HCT116 (cell line): ENCODE results near the gene RSPH9. TPM values are rescaled to one million over a fixed set of nuclear protein-coding genes. Genes with fewer than 3 reads are reported as not detected.

Source experiments
- ATAC-seq: fragments of 200-7000 bp; cut with Tn5 transposase; 2 replicates; pipeline ENCODE4 v1.9.1; 2020; ENCODE audit warnings: mild to moderate bottlenecking, moderate library complexity
- BruUV-seq: library from RNA; stranded (reverse); fragments of 400-500 nt; replicated peaks from 2 replicates; lab custom pipeline; 2021; lab: Mats Ljungman, UMichigan
- CTCF ChIA-PET: fragments of 300-600 bp; sonication (Branson Sonifier 250); formaldehyde crosslinking; loops from one replicate; lab custom pipeline; 2021; ENCODE audit warnings: antibody characterized with exemption; lab: Charles Lee
- POLR2A ChIA-PET: fragments of 300-600, 350-600 bp; sonication (Branson Sonifier 250); formaldehyde crosslinking; loops from one replicate; lab custom pipeline; 2021; ENCODE audit warnings: antibody characterized with exemption; lab: Charles Lee
- RAD21 ChIA-PET, 2 experiments: fragments of 300-600 bp; sonication (Branson Sonifier 250); formaldehyde crosslinking; loops; one replicate each; lab custom pipeline; 2023; ENCODE audit warnings: low total read pairs in 2 of 2; ENCODE audit not compliant: uncharacterized antibody in 2 of 2, unreplicated experiment in 2 of 2, low non-redundant PET in 1 of 2; lab: Charles Lee
- DNase-seq: peaks from one replicate; pipeline ENCODE4 v3.0.0-alpha.2; 2010; ENCODE audit warnings: low read depth, low spot score
- H2AFZ ChIP-seq: fragments of 200-600 bp; shearing (Covaris generic), sonication (generic); 2 replicates; pipeline ENCODE4 v1.6.1; 2017; ENCODE audit warnings: low read depth, mixed run types, mixed read lengths, antibody characterized with exemption, low read length; ENCODE audit not compliant: poor library complexity, severe bottlenecking
- H3K27ac ChIP-seq: 2 replicates; pipeline ENCODE4 v1.5.1; 2012; ENCODE audit warnings: low read depth, low read length
- H3K27me3 ChIP-seq: fragments of 200-600 bp; sonication (generic); 2 replicates; pipeline ENCODE4 v1.6.1; 2016; ENCODE audit warnings: mixed run types, low read length, mixed read lengths; ENCODE audit not compliant: insufficient read depth
- H3K36me3 ChIP-seq, 2 experiments: fragments of 200-500 bp in 1 of 2; fragments of 200-600 bp in 1 of 2; sonication (Bioruptor generic) in 1 of 2; sonication (generic) in 1 of 2; 2 replicates each; pipeline versions ENCODE4 v1.5.1 to v1.6.1; 2014 to 2016; ENCODE audit warnings: low read length in 2 of 2, inconsistent platforms in 1 of 2, mixed read lengths in 1 of 2, mixed run types in 1 of 2; ENCODE audit not compliant: insufficient read depth in 2 of 2, control insufficient read depth in 1 of 2
- H3K4me1 ChIP-seq, 2 experiments: fragments of 200-600 bp in 1 of 2; sonication (generic) in 1 of 2; 2 replicates each; pipeline versions ENCODE4 v1.5.1 to v1.6.1; 2012 to 2017; ENCODE audit warnings: low read length in 2 of 2, inconsistent platforms in 1 of 2, mild to moderate bottlenecking in 1 of 2, mixed read lengths in 1 of 2, mixed run types in 1 of 2, moderate library complexity in 1 of 2; ENCODE audit not compliant: insufficient read depth in 2 of 2, control insufficient read depth in 1 of 2
- H3K4me2 ChIP-seq: fragments of 200-600 bp; sonication (generic); 2 replicates; pipeline ENCODE4 v1.6.1; 2017; ENCODE audit warnings: mixed run types, low read length, mixed read lengths
- H3K4me3 ChIP-seq, 2 experiments: fragments of 200-600 bp in 1 of 2; sonication (generic) in 1 of 2; replicated peaks in 1 of 2; 2 replicates each; pipeline ENCODE4 v1.5.1; 2011 to 2016; ENCODE audit warnings: low read length in 2 of 2, control low read depth in 1 of 2, low read depth in 1 of 2, mild to moderate bottlenecking in 1 of 2, mixed read lengths in 1 of 2, mixed run types in 1 of 2
- H3K79me2 ChIP-seq: fragments of 200-600 bp; sonication (generic); 2 replicates; pipeline ENCODE4 v1.6.1; 2017; ENCODE audit warnings: mild to moderate bottlenecking, mixed run types, low read length, moderate library complexity, mixed read lengths; ENCODE audit not compliant: insufficient read depth
- H3K9ac ChIP-seq: fragments of 200-600 bp; sonication (generic); 2 replicates; pipeline ENCODE4 v1.6.1; 2016; ENCODE audit warnings: low read length, mixed read lengths
- H3K9me2 ChIP-seq: fragments of 200-600 bp; sonication (generic), shearing (Covaris generic); 2 replicates; pipeline ENCODE4 v1.6.1; 2017; ENCODE audit warnings: mixed run types, mild to moderate bottlenecking, moderate library complexity; ENCODE audit not compliant: insufficient read depth
- H3K9me3 ChIP-seq, 2 experiments: fragments of 200-500 bp in 1 of 2; fragments of 200-600 bp in 1 of 2; sonication (Bioruptor generic) in 1 of 2; sonication (generic) in 1 of 2; 2 replicates each; pipeline ENCODE4 v1.6.1; 2014 to 2017; ENCODE audit warnings: low read length in 2 of 2, mixed read lengths in 2 of 2, inconsistent platforms in 1 of 2, low read depth in 1 of 2, mild to moderate bottlenecking in 1 of 2, mixed run types in 1 of 2, moderate library complexity in 1 of 2; ENCODE audit not compliant: control insufficient read depth in 1 of 2, insufficient read depth in 1 of 2
- H4K20me1 ChIP-seq: fragments of 200-600 bp; sonication (generic), shearing (Covaris generic); 2 replicates; pipeline ENCODE4 v1.6.1; 2017; ENCODE audit warnings: mixed run types, mild to moderate bottlenecking, moderate library complexity; ENCODE audit not compliant: insufficient read depth
- FOSL1 ChIP-seq: IDR thresholded peaks from 2 replicates; pipeline ENCODE4 v1.6.1; 2012; ENCODE audit warnings: low read depth
- MAX ChIP-seq: IDR thresholded peaks from 2 replicates; pipeline ENCODE4 v1.6.1; 2012
- SIN3A ChIP-seq: IDR thresholded peaks from 2 replicates; pipeline ENCODE4 v1.6.1; 2012; ENCODE audit warnings: low read depth
- SRF ChIP-seq: IDR thresholded peaks from 2 replicates; pipeline ENCODE4 v1.6.1; 2012; ENCODE audit warnings: low read depth
- TCF7L2 ChIP-seq: IDR thresholded peaks from 2 replicates; pipeline ENCODE4 v1.7.0; 2011; ENCODE audit warnings: borderline replicate concordance, inconsistent platforms; ENCODE audit not compliant: insufficient read depth, insufficient read length; ENCODE audit errors: extremely low read depth
- ZBTB33 ChIP-seq: IDR thresholded peaks from 2 replicates; pipeline ENCODE4 v1.6.1; 2011; ENCODE audit warnings: mild to moderate bottlenecking, low read length, moderate library complexity; ENCODE audit not compliant: insufficient replicate concordance; ENCODE audit errors: extremely low read depth
- intact Hi-C: fragments of 100-400 bp; cut with micrococcal nuclease; formaldehyde crosslinking; loops from 2 replicates; pipeline ENCODE4 v1.10.0; 2022
- total RNA-seq: library from RNA; stranded (reverse); gene quantifications from one replicate; pipeline ENCODE4 v1.2.1, GENCODE V29; 2021; ENCODE audit not compliant: unreplicated experiment

The RSPH9 gene
- total RNA-seq, 1 experiment from 2014 or later = not detected

- Histone ChIP-seq H3K27ac (no peak overlapping the region), H3K4me3 (no peak overlapping the region), H3K36me3 (peaks cover 28 to 34% of the 10 kb centered on the region in 2 experiments), H4K20me1 (no peaks in the 10 kb centered on the region), H3K79me2 (no peaks in the 10 kb centered on the region), H3K9me3 (no peaks in the 10 kb centered on the region), H3K9me2 (no peaks in the 10 kb centered on the region), H3K4me2 (no peak overlapping the region), H2AFZ (no peak overlapping the region), H3K4me1 (peaks cover 10 to 32% of the 10 kb centered on the region in 2 experiments), H3K9ac (no peak overlapping the region), H3K27me3 (no peaks in the 10 kb centered on the region)
- ChIA-PET CTCF (interaction anchor here (1.4 kb wide), 1 partner anchor 407 kb away, joined by 3 read pairs; no protein-coding TSS in a partner anchor), RAD21 (no interaction called here), POLR2A (interaction anchor here (1.0 kb wide), 1 partner anchor 43 kb away, joined by 3 read pairs; the partner anchor contains the start of gene GTPBP2)
- BruUV-seq = no TSS peak
- TF ChIP-seq SRF = no peak
- no peak for TF ChIP-seq FOSL1
- TF ChIP-seq MAX = no peak
- no peak for TF ChIP-seq SIN3A
- no peak for TF ChIP-seq TCF7L2
- TF ChIP-seq ZBTB33 = no peak
- ATAC-seq (no peak), DNase-seq (no peak)
- intact Hi-C loops = no loop called here
These were observed 27.2 kb downstream of the RSPH9 start for GRCh38 chr6:43671801-43672690.
